HCT116 (cell line): ENCODE measurements around the gene PNRC1. TPM values are rescaled to one million over a fixed set of nuclear protein-coding genes. Genes with fewer than 3 reads are reported as not detected.

Source experiments
- ATAC-seq: fragments of 200-7000 bp; cut with Tn5 transposase; 2 replicates; pipeline ENCODE4 v1.9.1; 2020; ENCODE audit warnings: mild to moderate bottlenecking, moderate library complexity
- BruUV-seq: library from RNA; stranded (reverse); fragments of 400-500 nt; replicated peaks from 2 replicates; lab custom pipeline; 2021; lab: Mats Ljungman, UMichigan
- CTCF ChIA-PET: fragments of 300-600 bp; sonication (Branson Sonifier 250); formaldehyde crosslinking; loops from one replicate; lab custom pipeline; 2021; ENCODE audit warnings: antibody characterized with exemption; lab: Charles Lee
- POLR2A ChIA-PET: fragments of 300-600, 350-600 bp; sonication (Branson Sonifier 250); formaldehyde crosslinking; loops from one replicate; lab custom pipeline; 2021; ENCODE audit warnings: antibody characterized with exemption; lab: Charles Lee
- RAD21 ChIA-PET, 2 experiments: fragments of 300-600 bp; sonication (Branson Sonifier 250); formaldehyde crosslinking; loops; one replicate each; lab custom pipeline; 2023; ENCODE audit warnings: low total read pairs in 2 of 2; ENCODE audit not compliant: uncharacterized antibody in 2 of 2, unreplicated experiment in 2 of 2, low non-redundant PET in 1 of 2; lab: Charles Lee
- DNase-seq: peaks from one replicate; pipeline ENCODE4 v3.0.0-alpha.2; 2010; ENCODE audit warnings: low read depth, low spot score
- H2AFZ ChIP-seq: fragments of 200-600 bp; shearing (Covaris generic), sonication (generic); 2 replicates; pipeline ENCODE4 v1.6.1; 2017; ENCODE audit warnings: low read depth, mixed run types, mixed read lengths, antibody characterized with exemption, low read length; ENCODE audit not compliant: poor library complexity, severe bottlenecking
- H3K27ac ChIP-seq: 2 replicates; pipeline ENCODE4 v1.5.1; 2012; ENCODE audit warnings: low read depth, low read length
- H3K27me3 ChIP-seq: fragments of 200-600 bp; sonication (generic); 2 replicates; pipeline ENCODE4 v1.6.1; 2016; ENCODE audit warnings: mixed run types, low read length, mixed read lengths; ENCODE audit not compliant: insufficient read depth
- H3K36me3 ChIP-seq, 2 experiments: fragments of 200-500 bp in 1 of 2; fragments of 200-600 bp in 1 of 2; sonication (Bioruptor generic) in 1 of 2; sonication (generic) in 1 of 2; 2 replicates each; pipeline versions ENCODE4 v1.5.1 to v1.6.1; 2014 to 2016; ENCODE audit warnings: low read length in 2 of 2, inconsistent platforms in 1 of 2, mixed read lengths in 1 of 2, mixed run types in 1 of 2; ENCODE audit not compliant: insufficient read depth in 2 of 2, control insufficient read depth in 1 of 2
- H3K4me1 ChIP-seq, 2 experiments: fragments of 200-600 bp in 1 of 2; sonication (generic) in 1 of 2; 2 replicates each; pipeline versions ENCODE4 v1.5.1 to v1.6.1; 2012 to 2017; ENCODE audit warnings: low read length in 2 of 2, inconsistent platforms in 1 of 2, mild to moderate bottlenecking in 1 of 2, mixed read lengths in 1 of 2, mixed run types in 1 of 2, moderate library complexity in 1 of 2; ENCODE audit not compliant: insufficient read depth in 2 of 2, control insufficient read depth in 1 of 2
- H3K4me2 ChIP-seq: fragments of 200-600 bp; sonication (generic); 2 replicates; pipeline ENCODE4 v1.6.1; 2017; ENCODE audit warnings: mixed run types, low read length, mixed read lengths
- H3K4me3 ChIP-seq, 2 experiments: fragments of 200-600 bp in 1 of 2; sonication (generic) in 1 of 2; replicated peaks in 1 of 2; 2 replicates each; pipeline ENCODE4 v1.5.1; 2011 to 2016; ENCODE audit warnings: low read length in 2 of 2, control low read depth in 1 of 2, low read depth in 1 of 2, mild to moderate bottlenecking in 1 of 2, mixed read lengths in 1 of 2, mixed run types in 1 of 2
- H3K79me2 ChIP-seq: fragments of 200-600 bp; sonication (generic); 2 replicates; pipeline ENCODE4 v1.6.1; 2017; ENCODE audit warnings: mild to moderate bottlenecking, mixed run types, low read length, moderate library complexity, mixed read lengths; ENCODE audit not compliant: insufficient read depth
- H3K9ac ChIP-seq: fragments of 200-600 bp; sonication (generic); 2 replicates; pipeline ENCODE4 v1.6.1; 2016; ENCODE audit warnings: low read length, mixed read lengths
- H3K9me2 ChIP-seq: fragments of 200-600 bp; sonication (generic), shearing (Covaris generic); 2 replicates; pipeline ENCODE4 v1.6.1; 2017; ENCODE audit warnings: mixed run types, mild to moderate bottlenecking, moderate library complexity; ENCODE audit not compliant: insufficient read depth
- H3K9me3 ChIP-seq, 2 experiments: fragments of 200-500 bp in 1 of 2; fragments of 200-600 bp in 1 of 2; sonication (Bioruptor generic) in 1 of 2; sonication (generic) in 1 of 2; 2 replicates each; pipeline ENCODE4 v1.6.1; 2014 to 2017; ENCODE audit warnings: low read length in 2 of 2, mixed read lengths in 2 of 2, inconsistent platforms in 1 of 2, low read depth in 1 of 2, mild to moderate bottlenecking in 1 of 2, mixed run types in 1 of 2, moderate library complexity in 1 of 2; ENCODE audit not compliant: control insufficient read depth in 1 of 2, insufficient read depth in 1 of 2
- H4K20me1 ChIP-seq: fragments of 200-600 bp; sonication (generic), shearing (Covaris generic); 2 replicates; pipeline ENCODE4 v1.6.1; 2017; ENCODE audit warnings: mixed run types, mild to moderate bottlenecking, moderate library complexity; ENCODE audit not compliant: insufficient read depth
- CBX3 ChIP-seq: IDR thresholded peaks from 2 replicates; pipeline ENCODE4 v1.6.1; 2012; ENCODE audit warnings: low read depth
- CEBPB ChIP-seq: IDR thresholded peaks from 2 replicates; pipeline ENCODE4 v1.6.1; 2012; ENCODE audit warnings: low read depth
- ELF1 ChIP-seq: IDR thresholded peaks from 2 replicates; pipeline ENCODE4 v1.6.1; 2012; ENCODE audit warnings: low read depth, borderline replicate concordance
- FOSL1 ChIP-seq: IDR thresholded peaks from 2 replicates; pipeline ENCODE4 v1.6.1; 2012; ENCODE audit warnings: low read depth
- RAD21 ChIP-seq: IDR thresholded peaks from 2 replicates; pipeline ENCODE4 v1.6.1; 2012; ENCODE audit warnings: low read depth, mild to moderate bottlenecking
- SIN3A ChIP-seq: IDR thresholded peaks from 2 replicates; pipeline ENCODE4 v1.6.1; 2012; ENCODE audit warnings: low read depth
- TCF7L2 ChIP-seq: IDR thresholded peaks from 2 replicates; pipeline ENCODE4 v1.7.0; 2011; ENCODE audit warnings: borderline replicate concordance, inconsistent platforms; ENCODE audit not compliant: insufficient read depth, insufficient read length; ENCODE audit errors: extremely low read depth
- ZNF274 ChIP-seq: fragments of 200-500 bp; sonication (Bioruptor generic); IDR thresholded peaks from 2 replicates; pipeline ENCODE4 v1.6.1; 2014; ENCODE audit warnings: mild to moderate bottlenecking, low read depth, low read length, inconsistent platforms
- intact Hi-C: fragments of 100-400 bp; cut with micrococcal nuclease; formaldehyde crosslinking; loops from 2 replicates; pipeline ENCODE4 v1.10.0; 2022
- total RNA-seq: library from RNA; stranded (reverse); gene quantifications from one replicate; pipeline ENCODE4 v1.2.1, GENCODE V29; 2021; ENCODE audit not compliant: unreplicated experiment
- TF ChIP-seq, protein P1 (sequence below), 3 experiments: fragments of 200-600 bp in 1 of 3; sonication (generic) in 1 of 3; IDR thresholded peaks in 2 of 3; conservative IDR thresholded peaks in 1 of 3; 2 replicates each; pipeline ENCODE4 v1.5.1; 2012 to 2017; ENCODE audit warnings: low read depth in 2 of 3, low read length in 2 of 3, antibody characterized with exemption in 1 of 3, borderline replicate concordance in 1 of 3, control low read depth in 1 of 3, mild to moderate bottlenecking in 1 of 3, mixed read lengths in 1 of 3, mixed run types in 1 of 3, moderate library complexity in 1 of 3; ENCODE audit not compliant: insufficient read depth in 1 of 3

The PNRC1 gene
- total RNA-seq, 1 experiment from 2014 or later = 66.8 TPM

DNA sequence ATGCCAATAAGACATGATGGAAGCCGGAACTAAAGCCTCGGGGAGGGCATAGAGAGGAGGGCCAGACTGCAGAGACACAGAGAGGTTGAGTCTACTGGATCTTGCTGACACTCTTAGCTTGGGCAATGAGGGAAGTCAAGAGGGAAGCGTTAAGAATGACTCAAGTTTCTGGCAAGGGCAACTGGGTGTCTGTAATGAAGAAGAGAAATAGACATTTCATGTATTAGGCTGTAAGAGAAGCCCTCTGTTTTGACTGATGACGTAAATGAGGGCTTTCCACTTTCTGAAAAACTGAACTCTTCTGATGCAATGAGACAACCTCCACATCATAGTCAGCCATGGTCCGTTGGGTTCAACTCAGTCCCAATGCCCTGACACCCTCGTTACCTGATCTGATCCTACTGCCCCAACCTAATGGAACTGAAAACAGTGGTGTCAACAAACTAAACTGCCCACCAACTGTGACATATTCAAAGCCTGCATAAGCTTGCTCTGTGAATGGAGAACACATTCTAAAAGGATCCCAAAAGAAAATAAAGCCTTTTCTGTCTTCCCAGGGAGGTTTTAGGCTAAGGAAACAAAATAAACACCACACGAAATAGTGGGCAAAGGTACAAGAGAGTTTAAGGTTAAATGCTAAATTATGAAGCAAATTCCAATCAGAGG is 45.8 kb upstream of the PNRC1 start:
- peaks cover 0 to 5% of the 10 kb centered on the region in 2 experiments; a peak in 2 of 4 replicates for H3K9me3 ChIP-seq
- H4K20me1 ChIP-seq = no peaks in the 10 kb centered on the region
- no peak overlapping the region for H3K27ac ChIP-seq
- no peak overlapping the region for H3K9ac ChIP-seq
- BruUV-seq = no TSS peak
- DNase-seq = no peak
- no peaks in the 10 kb centered on the region for H3K9me2 ChIP-seq
- H3K4me1 ChIP-seq = no peaks in the 10 kb centered on the region
- H3K27me3 ChIP-seq = no peaks in the 10 kb centered on the region
- RAD21 ChIA-PET = no interaction called here
- no peak for TF ChIP-seq CEBPB
- no peak for TF ChIP-seq CBX3
- no peak for TF ChIP-seq SIN3A
- no peak for TF ChIP-seq ZNF274
- TF ChIP-seq RAD21 = no peak
- no peak for TF ChIP-seq ELF1
- TF ChIP-seq FOSL1 = no peak
- no peak for TF ChIP-seq TCF7L2
- TF ChIP-seq, protein P1, sequence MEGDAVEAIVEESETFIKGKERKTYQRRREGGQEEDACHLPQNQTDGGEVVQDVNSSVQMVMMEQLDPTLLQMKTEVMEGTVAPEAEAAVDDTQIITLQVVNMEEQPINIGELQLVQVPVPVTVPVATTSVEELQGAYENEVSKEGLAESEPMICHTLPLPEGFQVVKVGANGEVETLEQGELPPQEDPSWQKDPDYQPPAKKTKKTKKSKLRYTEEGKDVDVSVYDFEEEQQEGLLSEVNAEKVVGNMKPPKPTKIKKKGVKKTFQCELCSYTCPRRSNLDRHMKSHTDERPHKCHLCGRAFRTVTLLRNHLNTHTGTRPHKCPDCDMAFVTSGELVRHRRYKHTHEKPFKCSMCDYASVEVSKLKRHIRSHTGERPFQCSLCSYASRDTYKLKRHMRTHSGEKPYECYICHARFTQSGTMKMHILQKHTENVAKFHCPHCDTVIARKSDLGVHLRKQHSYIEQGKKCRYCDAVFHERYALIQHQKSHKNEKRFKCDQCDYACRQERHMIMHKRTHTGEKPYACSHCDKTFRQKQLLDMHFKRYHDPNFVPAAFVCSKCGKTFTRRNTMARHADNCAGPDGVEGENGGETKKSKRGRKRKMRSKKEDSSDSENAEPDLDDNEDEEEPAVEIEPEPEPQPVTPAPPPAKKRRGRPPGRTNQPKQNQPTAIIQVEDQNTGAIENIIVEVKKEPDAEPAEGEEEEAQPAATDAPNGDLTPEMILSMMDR (IDR thresholded peaks at IDR 0.05 in 2 of 3, conservative IDR thresholded peaks at IDR 0.05 in 1 of 3; ENCODE audit: borderline replicate concordance in 1 of 3, insufficient read depth in 1 of 3, low read depth in 2 of 3, low read length in 2 of 3) = no peak
- no peak for ATAC-seq
- POLR2A ChIA-PET = no interaction called here
- no peak overlapping the region for H3K4me3 ChIP-seq
- H3K36me3 ChIP-seq = no peaks in the 10 kb centered on the region
- CTCF ChIA-PET = no interaction called here
- intact Hi-C loops = no loop called here
- H3K4me2 ChIP-seq = no peak overlapping the region
- H3K79me2 ChIP-seq = no peaks in the 10 kb centered on the region
- H2AFZ ChIP-seq = no peak overlapping the region
